Measurements from ENCODE around the gene NLRP8. TPM values are rescaled to one million over a fixed set of nuclear protein-coding genes. Genes with fewer than 3 reads are reported as not detected.

NLRP8 gene
- not detected in 2 replicates for total RNA-seq

DNA sequence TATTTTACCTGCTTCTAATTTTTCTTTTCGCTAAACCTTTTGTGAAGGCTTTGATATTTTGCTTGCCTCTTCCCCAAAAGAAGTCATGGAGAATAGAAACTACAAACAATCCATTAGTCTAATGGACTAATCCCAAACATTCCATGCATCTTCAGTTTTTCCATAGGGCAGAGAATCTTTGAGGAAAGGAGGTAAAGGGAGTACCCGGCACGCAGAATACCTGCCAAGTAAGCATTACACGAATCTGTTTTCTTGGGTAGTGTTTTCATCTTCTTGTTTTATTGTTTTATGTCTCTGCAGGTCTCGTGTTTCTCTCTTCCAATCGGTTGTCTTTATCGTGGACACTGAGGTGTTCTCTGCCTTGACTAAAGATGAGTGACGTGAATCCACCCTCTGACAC lies at the start of gene NLRP8:
Gene NLRP8 (plus strand): TSS at position 301 of the 400 bp plus-strand sequence.
- Mint-ChIP-seq H3K4me3 (no peak within 1 kb of the TSS), H3K27ac (no peak within 1 kb of the TSS), H3K4me1 (no peaks in the 10 kb centered on the region), H3K9me3 (peaks cover 7% of the 10 kb centered on the region), H3K36me3 (ENCODE audit: low read depth) (no peaks in the 10 kb centered on the region), H3K27me3 (peaks cover 2% of the 10 kb centered on the region)
- TF ChIP-seq, protein P1, sequence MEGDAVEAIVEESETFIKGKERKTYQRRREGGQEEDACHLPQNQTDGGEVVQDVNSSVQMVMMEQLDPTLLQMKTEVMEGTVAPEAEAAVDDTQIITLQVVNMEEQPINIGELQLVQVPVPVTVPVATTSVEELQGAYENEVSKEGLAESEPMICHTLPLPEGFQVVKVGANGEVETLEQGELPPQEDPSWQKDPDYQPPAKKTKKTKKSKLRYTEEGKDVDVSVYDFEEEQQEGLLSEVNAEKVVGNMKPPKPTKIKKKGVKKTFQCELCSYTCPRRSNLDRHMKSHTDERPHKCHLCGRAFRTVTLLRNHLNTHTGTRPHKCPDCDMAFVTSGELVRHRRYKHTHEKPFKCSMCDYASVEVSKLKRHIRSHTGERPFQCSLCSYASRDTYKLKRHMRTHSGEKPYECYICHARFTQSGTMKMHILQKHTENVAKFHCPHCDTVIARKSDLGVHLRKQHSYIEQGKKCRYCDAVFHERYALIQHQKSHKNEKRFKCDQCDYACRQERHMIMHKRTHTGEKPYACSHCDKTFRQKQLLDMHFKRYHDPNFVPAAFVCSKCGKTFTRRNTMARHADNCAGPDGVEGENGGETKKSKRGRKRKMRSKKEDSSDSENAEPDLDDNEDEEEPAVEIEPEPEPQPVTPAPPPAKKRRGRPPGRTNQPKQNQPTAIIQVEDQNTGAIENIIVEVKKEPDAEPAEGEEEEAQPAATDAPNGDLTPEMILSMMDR (IDR thresholded peaks at IDR 0.05), result no peak
- ChIA-PET CTCF (no interaction called here), POLR2A (no interaction called here)
- intact Hi-C loops (cut with micrococcal nuclease), result no loop called here
- DNase-seq (no peak), ATAC-seq (ENCODE audit: low read depth) (no peak)

DNA sequence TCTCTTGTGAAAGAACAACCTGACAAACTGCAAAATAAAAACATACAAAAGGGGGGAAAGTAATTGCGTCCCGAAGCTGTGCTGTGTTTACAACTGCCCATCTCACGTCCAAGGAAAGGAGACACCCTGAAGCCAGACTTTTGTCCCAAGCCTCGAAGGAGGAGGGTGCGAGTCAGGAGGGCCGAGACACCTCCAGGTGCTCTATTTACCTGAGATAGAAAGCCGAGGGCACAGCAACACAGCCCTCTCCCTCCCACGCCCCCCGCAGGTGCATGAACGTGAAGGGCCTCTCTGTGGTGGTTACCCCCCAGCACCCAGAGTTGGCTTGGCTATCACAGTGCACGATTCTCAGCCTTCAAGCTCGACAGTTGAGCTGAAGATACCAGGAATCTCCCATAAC lies 48.7 kb upstream of the NLRP8 start:
- POLR2A ChIA-PET, result no interaction called here
- intact Hi-C loops (cut with micrococcal nuclease), result no loop called here
- TF ChIP-seq, protein P1 (IDR thresholded peaks at IDR 0.05), result no peak
- ATAC-seq (ENCODE audit: low read depth) (no peak), DNase-seq (no peak)
- Mint-ChIP-seq H3K9me3 (peaks cover 5% of the 10 kb centered on the region), H3K36me3 (ENCODE audit: low read depth) (no peaks in the 10 kb centered on the region), H3K27ac (no peak overlapping the region), H3K4me1 (no peaks in the 10 kb centered on the region), H3K4me3 (no peak overlapping the region), H3K27me3 (peaks cover 2% of the 10 kb centered on the region)
- CTCF ChIA-PET, result no interaction called here

DNA sequence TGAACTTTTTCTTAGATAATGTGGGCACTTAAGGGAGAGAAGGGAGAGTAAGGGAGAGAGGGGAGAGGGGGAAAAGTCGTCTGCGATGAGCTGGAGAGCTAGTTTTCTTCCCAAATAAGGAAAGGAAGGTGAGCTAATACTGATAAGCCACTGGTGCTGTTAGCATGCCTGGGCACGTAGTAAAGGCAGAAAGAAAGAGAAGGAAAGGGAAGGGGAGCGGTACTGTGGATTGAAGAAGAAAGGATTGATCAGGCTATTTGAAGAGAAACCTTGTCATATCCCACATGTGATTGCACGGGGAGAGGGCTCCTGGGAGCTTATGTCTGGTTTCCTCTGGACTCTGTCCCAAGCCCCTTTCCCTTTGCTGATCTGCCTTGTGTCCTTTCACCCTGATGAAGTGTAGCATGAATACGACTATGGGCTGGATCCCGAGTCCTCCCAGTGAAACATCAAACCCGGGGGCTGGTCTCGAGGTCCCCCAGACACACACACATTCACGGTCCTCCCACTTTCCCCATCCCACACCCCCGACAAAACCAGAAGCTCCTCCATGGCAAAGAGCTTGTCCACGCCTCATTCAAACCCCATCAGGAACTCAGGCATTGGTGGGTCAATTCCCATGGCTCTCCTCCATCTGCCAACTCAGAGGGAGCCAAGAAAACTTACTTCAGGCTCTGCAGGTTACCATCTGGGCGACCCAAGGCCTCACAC lies 46.1 kb upstream of the NLRP8 start:
- Mint-ChIP-seq H3K36me3 (ENCODE audit: low read depth) (no peaks in the 10 kb centered on the region), H3K27ac (no peak overlapping the region), H3K9me3 (peaks cover 5% of the 10 kb centered on the region), H3K4me1 (no peaks in the 10 kb centered on the region), H3K4me3 (no peak overlapping the region), H3K27me3 (peaks cover 2% of the 10 kb centered on the region)
- intact Hi-C loops (cut with micrococcal nuclease), result no loop called here
- no peak for DNase-seq
- TF ChIP-seq, protein P1 (IDR thresholded peaks at IDR 0.05), result no peak
- ChIA-PET CTCF (no interaction called here), POLR2A (no interaction called here)
- ATAC-seq (ENCODE audit: low read depth), result no peak

DNA sequence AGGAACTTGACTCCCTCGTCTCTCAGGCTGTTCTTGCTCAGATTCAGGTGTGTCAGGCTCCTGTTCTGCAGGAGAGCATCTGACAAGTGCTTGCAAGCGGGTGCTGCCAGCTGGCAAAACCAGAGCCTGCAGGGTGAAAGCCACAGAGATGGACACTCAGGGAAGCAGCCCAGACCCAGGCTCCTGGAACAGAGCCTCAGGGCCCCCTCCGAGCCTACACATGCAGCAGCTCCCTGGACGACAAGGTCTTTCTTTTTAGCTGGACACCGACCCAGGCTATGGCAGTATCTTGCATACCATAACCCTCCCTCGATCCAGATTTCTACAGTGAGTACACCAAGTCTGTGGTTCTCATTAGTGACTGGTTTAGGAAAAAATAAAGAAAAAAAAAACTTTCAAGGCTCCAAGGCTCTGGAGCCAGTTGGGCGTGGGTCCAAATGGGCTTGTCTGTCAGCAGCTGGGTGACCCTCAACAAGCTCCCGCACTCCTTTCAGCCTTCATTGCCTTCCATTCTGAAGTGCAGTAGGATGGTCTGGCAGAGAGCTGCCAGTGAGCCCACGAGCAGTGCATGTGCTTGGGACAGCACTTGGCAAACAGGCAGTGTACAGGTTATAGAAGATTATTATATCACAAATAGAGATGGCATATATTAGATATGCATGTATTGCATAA lies 45.4 kb upstream of the NLRP8 start:
- CTCF ChIA-PET, result no interaction called here
- DNase-seq (no peak), ATAC-seq (ENCODE audit: low read depth) (no peak)
- H3K27ac Mint-ChIP-seq, result no peak overlapping the region
- POLR2A ChIA-PET, result no interaction called here
- intact Hi-C loops (cut with micrococcal nuclease), result no loop called here
- no peaks in the 10 kb centered on the region for H3K4me1 Mint-ChIP-seq
- H3K4me3 Mint-ChIP-seq, result no peak overlapping the region
- peaks cover 5% of the 10 kb centered on the region for H3K9me3 Mint-ChIP-seq
- no peaks in the 10 kb centered on the region for H3K36me3 Mint-ChIP-seq (ENCODE audit: low read depth)
- peaks cover 2% of the 10 kb centered on the region for H3K27me3 Mint-ChIP-seq
- TF ChIP-seq, protein P1 (IDR thresholded peaks at IDR 0.05), result no peak

DNA sequence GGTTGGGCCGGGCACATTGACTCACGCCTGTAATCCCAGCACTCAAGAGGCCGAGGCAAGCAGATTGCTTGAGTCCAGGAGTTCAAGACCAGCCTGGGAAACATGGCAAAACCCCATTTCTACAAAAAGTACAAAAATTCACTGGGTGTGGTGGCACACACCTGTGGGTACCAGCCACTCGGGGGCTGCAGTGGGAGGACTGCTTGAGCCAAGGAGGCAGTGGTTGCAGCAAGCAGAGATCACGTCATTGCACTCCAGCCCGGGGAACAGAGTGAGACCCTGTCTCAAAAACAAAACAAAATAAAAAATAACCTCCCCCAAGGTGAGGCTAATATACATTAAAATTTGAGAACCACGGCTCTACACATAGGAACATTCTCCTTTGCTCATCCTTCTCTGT lies 40.3 kb upstream of the NLRP8 start:
- intact Hi-C loops (cut with micrococcal nuclease), result no loop called here
- DNase-seq (no peak), ATAC-seq (ENCODE audit: low read depth) (no peak)
- no peak overlapping the region for H3K27ac Mint-ChIP-seq
- ChIA-PET CTCF (no interaction called here), POLR2A (no interaction called here)
- H3K27me3 Mint-ChIP-seq, result peaks cover 5% of the 10 kb centered on the region
- H3K9me3 Mint-ChIP-seq, result peaks cover 6% of the 10 kb centered on the region
- no peak overlapping the region for H3K4me3 Mint-ChIP-seq
- no peaks in the 10 kb centered on the region for H3K36me3 Mint-ChIP-seq (ENCODE audit: low read depth)
- TF ChIP-seq, protein P1 (IDR thresholded peaks at IDR 0.05), result no peak
- no peaks in the 10 kb centered on the region for H3K4me1 Mint-ChIP-seq
